ENCODE data around the gene CNNM3.
A peak's percentile ranks its signal among the peaks of the same experiment; 100 is the strongest.

CNNM3 gene

DNA sequence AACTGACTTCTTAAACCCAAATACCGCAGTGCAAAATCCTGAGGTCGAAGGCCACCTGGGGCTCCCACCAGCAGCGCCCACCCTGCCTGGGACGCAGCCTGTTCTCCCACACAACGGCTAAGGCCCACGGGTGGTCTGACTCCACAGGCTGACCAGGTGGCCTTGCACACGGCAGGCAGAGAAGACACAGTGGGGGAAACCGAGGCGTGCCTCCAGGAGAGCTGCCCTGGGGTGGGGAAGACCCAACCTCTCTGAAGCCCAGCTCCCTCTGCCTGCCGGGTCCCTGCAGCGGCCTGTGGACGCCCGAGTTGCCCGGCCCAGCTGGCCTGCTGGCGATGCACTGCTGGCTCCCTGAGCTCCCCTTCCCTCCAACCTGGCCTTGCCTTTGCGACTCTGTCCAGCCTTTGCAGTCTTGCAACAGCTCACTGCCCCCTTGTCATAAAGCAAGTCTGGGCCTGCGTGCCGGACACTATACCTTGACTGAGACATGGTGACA lies 63.5 kb downstream of the CNNM3 start:
- TF ChIP-seq, protein P1, sequence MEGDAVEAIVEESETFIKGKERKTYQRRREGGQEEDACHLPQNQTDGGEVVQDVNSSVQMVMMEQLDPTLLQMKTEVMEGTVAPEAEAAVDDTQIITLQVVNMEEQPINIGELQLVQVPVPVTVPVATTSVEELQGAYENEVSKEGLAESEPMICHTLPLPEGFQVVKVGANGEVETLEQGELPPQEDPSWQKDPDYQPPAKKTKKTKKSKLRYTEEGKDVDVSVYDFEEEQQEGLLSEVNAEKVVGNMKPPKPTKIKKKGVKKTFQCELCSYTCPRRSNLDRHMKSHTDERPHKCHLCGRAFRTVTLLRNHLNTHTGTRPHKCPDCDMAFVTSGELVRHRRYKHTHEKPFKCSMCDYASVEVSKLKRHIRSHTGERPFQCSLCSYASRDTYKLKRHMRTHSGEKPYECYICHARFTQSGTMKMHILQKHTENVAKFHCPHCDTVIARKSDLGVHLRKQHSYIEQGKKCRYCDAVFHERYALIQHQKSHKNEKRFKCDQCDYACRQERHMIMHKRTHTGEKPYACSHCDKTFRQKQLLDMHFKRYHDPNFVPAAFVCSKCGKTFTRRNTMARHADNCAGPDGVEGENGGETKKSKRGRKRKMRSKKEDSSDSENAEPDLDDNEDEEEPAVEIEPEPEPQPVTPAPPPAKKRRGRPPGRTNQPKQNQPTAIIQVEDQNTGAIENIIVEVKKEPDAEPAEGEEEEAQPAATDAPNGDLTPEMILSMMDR (IDR thresholded peaks at IDR 0.05; ENCODE audit: low read depth, low read length) = no peak
- no peak for DNase-seq (ENCODE audit: low read depth in 2 of 2)
- H3K4me3 ChIP-seq (replicated peaks in 1 of 2; ENCODE audit: low read depth in 2 of 2, low read length in 2 of 2) = no peak overlapping the region

DNA sequence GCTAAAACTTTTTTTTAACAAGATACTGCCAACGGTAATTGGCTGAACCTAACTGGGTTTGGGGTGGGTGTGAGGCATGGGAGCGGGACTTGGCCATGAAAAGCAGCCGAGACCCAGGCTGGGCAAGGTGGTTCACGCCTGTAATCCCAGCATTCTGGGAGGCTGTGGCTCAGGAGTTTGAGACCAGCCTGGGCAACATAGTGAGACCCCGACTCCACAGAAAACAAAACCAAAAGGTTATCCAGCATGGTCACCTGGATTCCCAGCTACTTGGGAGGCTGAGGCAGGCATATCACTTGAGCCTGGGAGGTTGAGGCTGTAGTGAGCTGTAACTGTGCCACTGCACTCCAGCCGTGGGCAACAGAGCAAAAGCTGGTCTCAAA lies 64.8 kb downstream of the CNNM3 start:
- no peak for DNase-seq (ENCODE audit: low read depth in 2 of 2)
- H3K4me3 ChIP-seq (replicated peaks in 1 of 2; ENCODE audit: low read depth in 2 of 2, low read length in 2 of 2) = no peak overlapping the region
- TF ChIP-seq, protein P1 (IDR thresholded peaks at IDR 0.05; ENCODE audit: low read depth, low read length) = no peak

DNA sequence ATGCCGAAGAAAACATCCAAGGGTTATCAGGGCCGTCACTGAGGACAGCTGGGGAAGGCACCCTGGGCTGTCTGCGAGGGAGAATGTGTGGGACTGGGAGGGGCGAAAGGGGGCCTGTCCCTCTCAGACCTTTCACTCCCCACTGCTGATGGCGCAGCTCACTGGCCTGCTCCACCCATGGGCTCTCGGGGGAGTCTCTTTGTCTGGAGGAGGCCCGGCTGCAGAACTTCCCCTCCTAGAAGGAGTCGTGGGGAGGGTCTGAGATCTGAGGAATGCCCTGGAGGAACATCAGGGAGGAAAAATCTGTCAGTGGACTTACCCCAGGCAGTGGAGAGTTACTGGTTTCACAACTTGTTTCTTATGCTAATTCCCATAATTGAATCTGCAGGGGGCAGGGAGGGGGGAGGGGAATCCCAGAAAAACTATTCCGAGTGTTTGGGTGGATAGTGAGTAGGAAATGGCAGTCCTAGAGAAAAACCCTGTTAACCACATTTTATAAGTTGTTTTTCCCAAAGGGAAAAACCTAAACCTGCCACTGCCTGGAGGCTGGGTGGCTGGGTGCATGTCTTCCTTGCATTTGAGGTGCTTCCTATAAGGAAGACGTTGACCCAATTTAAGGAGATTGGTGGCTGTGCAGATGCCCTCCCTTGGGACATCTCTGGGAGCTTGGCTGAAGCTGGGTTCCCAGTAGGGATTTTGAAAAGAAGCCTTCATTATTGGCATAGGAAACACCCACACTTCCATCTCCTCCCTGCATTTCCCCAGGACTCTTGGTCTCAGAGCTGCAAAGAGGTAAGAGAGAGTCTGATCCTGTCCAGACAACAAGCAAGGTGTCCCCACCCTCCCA lies 65.5 kb downstream of the CNNM3 start:
- peak in 1 of 2 donors; percentile 48 for DNase-seq (ENCODE audit: low read depth in 2 of 2)
- TF ChIP-seq, protein P1 (IDR thresholded peaks at IDR 0.05; ENCODE audit: low read depth, low read length) = no peak
- no peak overlapping the region for H3K4me3 ChIP-seq (replicated peaks in 1 of 2; ENCODE audit: low read depth in 2 of 2, low read length in 2 of 2)

DNA sequence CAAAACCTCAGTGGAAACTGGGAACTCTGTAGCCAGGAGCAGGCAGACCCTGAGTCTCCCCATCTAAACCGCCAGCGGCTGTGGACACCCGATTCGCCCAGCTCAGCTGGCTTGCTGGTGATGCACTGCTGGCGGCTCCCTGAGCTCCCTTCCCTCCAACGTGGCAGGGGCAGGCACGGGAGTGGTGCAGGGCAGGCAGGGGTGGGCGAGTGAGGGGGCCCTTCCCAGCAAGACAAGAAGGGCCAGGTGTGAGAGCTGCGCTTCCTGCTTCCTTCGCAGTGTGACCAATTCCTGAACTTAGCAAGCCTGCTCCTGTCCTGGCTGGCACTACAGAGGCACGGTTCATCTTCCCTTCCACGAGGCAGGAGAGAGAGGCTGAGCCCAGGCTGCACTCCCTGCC lies 66.2 kb downstream of the CNNM3 start:
- no peak for DNase-seq (ENCODE audit: low read depth in 2 of 2)
- no peak overlapping the region for H3K4me3 ChIP-seq (replicated peaks in 1 of 2; ENCODE audit: low read depth in 2 of 2, low read length in 2 of 2)
- TF ChIP-seq, protein P1 (IDR thresholded peaks at IDR 0.05; ENCODE audit: low read depth, low read length) = no peak

DNA sequence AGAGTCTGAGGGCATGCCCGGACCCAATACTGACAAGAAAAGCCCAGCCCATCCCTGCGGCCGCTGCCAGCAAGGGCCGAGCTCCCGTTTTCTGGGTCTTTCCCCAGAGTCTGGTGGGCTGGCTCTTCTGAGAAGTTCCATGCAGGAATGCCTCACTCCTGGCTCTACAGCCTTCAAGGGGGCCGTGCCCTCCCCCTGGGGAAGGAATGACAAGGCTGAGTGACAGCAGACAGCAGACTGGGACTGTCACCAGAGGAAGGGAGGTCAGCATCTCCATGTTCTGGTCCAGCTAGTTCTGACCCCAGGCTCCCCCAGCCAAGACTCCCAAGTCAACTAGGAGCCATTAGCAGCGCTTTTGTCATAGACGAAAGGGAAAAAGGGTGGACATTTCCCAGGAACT lies 66.8 kb downstream of the CNNM3 start:
- no peak overlapping the region for H3K4me3 ChIP-seq (replicated peaks in 1 of 2; ENCODE audit: low read depth in 2 of 2, low read length in 2 of 2)
- TF ChIP-seq, protein P1 (IDR thresholded peaks at IDR 0.05; ENCODE audit: low read depth, low read length) = no peak
- DNase-seq (ENCODE audit: low read depth in 2 of 2) = no peak

DNA sequence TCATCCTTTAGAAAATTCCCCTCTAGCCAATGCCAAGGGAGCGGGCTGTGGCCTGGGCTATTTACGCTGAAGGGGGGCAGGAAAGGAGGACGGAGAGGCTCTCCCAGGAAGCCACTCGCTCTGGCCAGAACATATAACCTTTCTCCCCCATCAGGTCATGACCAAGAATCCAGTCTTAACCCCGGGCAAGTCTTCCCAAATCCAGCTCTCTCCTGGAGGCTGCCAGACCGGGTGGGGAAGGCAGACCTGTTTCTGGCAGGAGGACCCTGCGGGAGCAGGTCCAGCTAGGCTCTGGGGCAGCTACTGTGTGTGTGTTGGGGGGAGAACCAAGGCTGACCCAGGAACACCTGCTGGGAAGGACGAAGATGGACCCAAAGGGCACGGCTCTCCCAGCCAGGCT lies 67.2 kb downstream of the CNNM3 start:
- H3K4me3 ChIP-seq (replicated peaks in 1 of 2; ENCODE audit: low read depth in 2 of 2, low read length in 2 of 2) = no peak overlapping the region
- TF ChIP-seq, protein P1 (IDR thresholded peaks at IDR 0.05; ENCODE audit: low read depth, low read length) = no peak
- no peak for DNase-seq (ENCODE audit: low read depth in 2 of 2)
